Gastroesophageal sphincter (tissue), 4 donors: ENCODE measurements around the gene ZNRF3. TPM values are rescaled to one million over a fixed set of nuclear protein-coding genes. Genes with fewer than 3 reads are reported as not detected.

Source experiments
- ATAC-seq: fragments of 150-250 bp; one replicate; pipeline ENCODE4 v1.9.1; 2016; ENCODE audit warnings: mild to moderate bottlenecking, moderate library complexity
- H3K27ac ChIP-seq, 4 donors: fragments of 200-600 bp; sonication (generic) in 3 of 4; 1 replicate in 3 of 4; 2 replicates in 1 of 4; pipeline ENCODE4 v1.5.1; 2016 to 2019
- H3K27me3 ChIP-seq: fragments of 200-600 bp; sonication (generic); one replicate; pipeline ENCODE4 v1.5.1; 2019
- H3K36me3 ChIP-seq, 2 donors: fragments of 200-600 bp; sonication (generic); one replicate each; pipeline ENCODE4 v1.5.1; 2019; ENCODE audit warnings: control low read depth in 1 of 2
- H3K4me1 ChIP-seq, 3 donors: fragments of 200-600 bp; sonication (generic); 1 replicate in 2 of 3; 2 replicates in 1 of 3; pipeline ENCODE4 v1.5.1; 2016 to 2019; ENCODE audit warnings: control low read depth in 2 of 3
- H3K4me3 ChIP-seq, 2 donors: fragments of 200-600 bp; sonication (generic); one replicate each; pipeline ENCODE4 v1.5.1; 2019; ENCODE audit warnings: mild to moderate bottlenecking in 1 of 2, moderate library complexity in 1 of 2
- H3K9me3 ChIP-seq, 3 donors: fragments of 200-600 bp; sonication (generic); one replicate each; pipeline ENCODE4 v1.5.1; 2017 to 2019; ENCODE audit warnings: control low read depth in 2 of 3
- CTCF ChIP-seq, 4 experiments: fragments of 200-600 bp in 2 of 4; fragments of 450-650 bp in 2 of 4; sonication (generic) in 1 of 4; IDR thresholded peaks; one replicate each; pipeline ENCODE4 v1.5.1; 2017 to 2019; ENCODE audit warnings: antibody characterized with exemption in 4 of 4, mild to moderate bottlenecking in 2 of 4, moderate library complexity in 2 of 4
- EP300 ChIP-seq: sonication (generic); formaldehyde crosslinking; IDR thresholded peaks from one replicate; pipeline ENCODE4 v1.6.1; 2017; ENCODE audit warnings: antibody characterized with exemption, mild to moderate bottlenecking
- POLR2A ChIP-seq, 2 donors: fragments of 450-650 bp; IDR thresholded peaks; one replicate each; pipeline ENCODE4 v1.6.1; 2017; ENCODE audit warnings: antibody characterized with exemption in 2 of 2, mild to moderate bottlenecking in 2 of 2, moderate library complexity in 1 of 2
- POLR2AphosphoS5 ChIP-seq: sonication (generic); formaldehyde crosslinking; IDR thresholded peaks from one replicate; pipeline ENCODE4 v1.6.1; 2017; ENCODE audit warnings: antibody characterized with exemption
- WGBS, 2 donors: methylation state at CpG; one replicate each; pipeline ENCODE4 v1.1.5; 2018; ENCODE audit warnings: low coverage in 1 of 2; 5-methylcytosine and 5-hydroxymethylcytosine counted together
- total RNA-seq, 4 donors: library from RNA; depleted of rRNA; stranded (reverse); fragments of >200 nt; gene quantifications; one replicate each; pipeline ENCODE4 v1.1.0, GENCODE V29; 2016

The ZNRF3 gene
- total RNA-seq, 4 donors from 2014 or later, result 14.8 to 27.7 (median 19.8) TPM

- Histone ChIP-seq H3K4me1 (peaks cover 0 to 27% (median 12%) of the 10 kb centered on the region in 3 donors), H3K27me3 (no peaks in the 10 kb centered on the region), H3K27ac (peak overlapping the region in 1 of 4 donors; percentile 45), H3K4me3 (peak overlapping the region; percentile 21 to 26), H3K36me3 (no peaks in the 10 kb centered on the region), H3K9me3 (no peaks in the 10 kb centered on the region)
- no peak for TF ChIP-seq POLR2A (IDR thresholded peaks at IDR 0.05)
- peak; percentile 31 for ATAC-seq
- 23 to 51% methylated on average over 4 to 5 of the region's 5 CpGs for WGBS, 2 donors
Measured at GRCh38 chr22:28977481-28977971, 94.2 kb downstream of the ZNRF3 start.

- 14 to 46% methylated on average over 6 of the region's 6 CpGs for WGBS, 2 donors
- H3K27me3 ChIP-seq, result no peaks in the 10 kb centered on the region
- no peak overlapping the region for H3K4me3 ChIP-seq
- no peaks in the 10 kb centered on the region for H3K36me3 ChIP-seq
- ATAC-seq, result no peak
- H3K27ac ChIP-seq, result peak overlapping the region in 1 of 4 donors; percentile 45
- TF ChIP-seq CTCF (IDR thresholded peaks at IDR 0.05) (no peak), POLR2A (IDR thresholded peaks at IDR 0.05) (no peak)
- no peaks in the 10 kb centered on the region for H3K9me3 ChIP-seq
- peaks cover 0 to 27% (median 12%) of the 10 kb centered on the region in 3 donors for H3K4me1 ChIP-seq
Measured at GRCh38 chr22:28978158-28978557, 94.8 kb downstream of the ZNRF3 start.

GRCh38 chr22:28978863-28979796 is 95.8 kb downstream of the ZNRF3 start:
- no peaks in the 10 kb centered on the region for H3K36me3 ChIP-seq
- ATAC-seq, result no peak
- no peaks in the 10 kb centered on the region for H3K27me3 ChIP-seq
- 82 to 96% methylated on average over 3 of the region's 4 CpGs for WGBS, 2 donors
- TF ChIP-seq EP300 (no peak), POLR2AphosphoS5 (no peak), CTCF (IDR thresholded peaks at IDR 0.05) (no peak), POLR2A (IDR thresholded peaks at IDR 0.05) (no peak)
- no peaks in the 10 kb centered on the region for H3K9me3 ChIP-seq
- peaks cover 0 to 27% (median 12%) of the 10 kb centered on the region in 3 donors for H3K4me1 ChIP-seq
- no peak overlapping the region for H3K4me3 ChIP-seq
- no peak overlapping the region for H3K27ac ChIP-seq

GRCh38 chr22:28980326-28980725 is 97.0 kb downstream of the ZNRF3 start:
- peaks cover 0 to 1% (median 0%) of the 10 kb centered on the region in 3 donors for H3K9me3 ChIP-seq
- no peaks in the 10 kb centered on the region for H3K27me3 ChIP-seq
- ATAC-seq, result peak; percentile 63
- H3K4me3 ChIP-seq, result no peak overlapping the region
- TF ChIP-seq POLR2AphosphoS5, result peak; percentile 61
- no peak for TF ChIP-seq CTCF (IDR thresholded peaks at IDR 0.05)
- no peak overlapping the region for H3K27ac ChIP-seq
- H3K4me1 ChIP-seq, result peaks cover 0 to 27% (median 12%) of the 10 kb centered on the region in 3 donors
- no peaks in the 10 kb centered on the region for H3K36me3 ChIP-seq

- H3K36me3 ChIP-seq, result no peaks in the 10 kb centered on the region
- no peak for TF ChIP-seq POLR2AphosphoS5
- no peak for TF ChIP-seq CTCF (IDR thresholded peaks at IDR 0.05)
- TF ChIP-seq POLR2A (IDR thresholded peaks at IDR 0.05), result no peak
- TF ChIP-seq EP300, result no peak
- no peak overlapping the region for H3K27ac ChIP-seq
- peaks cover 0 to 18% (median 8%) of the 10 kb centered on the region in 3 donors for H3K4me1 ChIP-seq
- no peaks in the 10 kb centered on the region for H3K27me3 ChIP-seq
- H3K9me3 ChIP-seq, result peaks cover 0 to 4% (median 0%) of the 10 kb centered on the region in 3 donors
- no peak overlapping the region for H3K4me3 ChIP-seq
- 95 to 97% methylated on average over 7 to 12 of the region's 14 CpGs for WGBS, 2 donors
- no peak for ATAC-seq
Measured at GRCh38 chr22:28981818-28982499, 98.6 kb downstream of the ZNRF3 start.
